Mesenchymal stem cell (in vitro differentiated cells and primary cell): ENCODE measurements around the gene ALOXE3.

Experiments
- DNase-seq: peaks from one replicate; pipeline ENCODE4 v3.0.0-alpha.2; 2013
- H2AFZ ChIP-seq: one replicate; pipeline ENCODE4 v1.6.1; 2013; ENCODE audit warnings: low read depth, mild to moderate bottlenecking, control low read depth, inconsistent platforms, low read length, moderate library complexity
- H2AK5ac ChIP-seq: 2 replicates; pipeline ENCODE4 v1.6.1; 2013; ENCODE audit warnings: low read length, moderate library complexity, mild to moderate bottlenecking, inconsistent platforms; ENCODE audit not compliant: severe bottlenecking
- H2BK120ac ChIP-seq: one replicate; pipeline ENCODE4 v1.6.1; 2013; ENCODE audit warnings: low read depth, mild to moderate bottlenecking, inconsistent platforms, low read length, moderate library complexity
- H2BK12ac ChIP-seq, 2 experiments: one replicate each; pipeline ENCODE4 v1.6.1; 2013; ENCODE audit warnings: inconsistent platforms in 2 of 2, low read length in 2 of 2, mild to moderate bottlenecking in 2 of 2, moderate library complexity in 2 of 2, control low read depth in 1 of 2
- H2BK15ac ChIP-seq: one replicate; pipeline ENCODE4 v1.6.1; 2013; ENCODE audit warnings: mild to moderate bottlenecking, low read depth, inconsistent platforms; ENCODE audit not compliant: poor library complexity, severe bottlenecking
- H2BK5ac ChIP-seq: 2 replicates; pipeline ENCODE4 v1.6.1; 2013; ENCODE audit warnings: low read depth, mild to moderate bottlenecking, low read length, control low read depth, inconsistent platforms; ENCODE audit not compliant: poor library complexity, severe bottlenecking
- H3K14ac ChIP-seq, 2 experiments: one replicate each; pipeline ENCODE4 v1.6.1; 2013; ENCODE audit warnings: inconsistent platforms in 2 of 2, low read length in 2 of 2, control low read depth in 1 of 2, mild to moderate bottlenecking in 1 of 2, moderate library complexity in 1 of 2
- H3K18ac ChIP-seq, 2 experiments: one replicate each; pipeline ENCODE4 v1.6.1; 2013; ENCODE audit warnings: inconsistent platforms in 2 of 2, low read length in 2 of 2, control low read depth in 1 of 2, low read depth in 1 of 2, mild to moderate bottlenecking in 1 of 2
- H3K23ac ChIP-seq, 2 experiments: one replicate each; pipeline ENCODE4 v1.6.1; 2013; ENCODE audit warnings: inconsistent platforms in 2 of 2, low read length in 2 of 2, mild to moderate bottlenecking in 2 of 2, moderate library complexity in 2 of 2, control low read depth in 1 of 2
- H3K27ac ChIP-seq: 2 replicates; pipeline ENCODE4 v1.5.1; 2013; ENCODE audit warnings: mild to moderate bottlenecking, moderate library complexity, low read length, control low read depth, inconsistent platforms; ENCODE audit not compliant: poor library complexity, severe bottlenecking
- H3K27me3 ChIP-seq, 2 experiments: 2 replicates each; pipeline versions ENCODE4 v1.6.1 to v1.7.0; 2013; ENCODE audit warnings: low read length in 2 of 2, mild to moderate bottlenecking in 2 of 2, moderate library complexity in 2 of 2, control low read depth in 1 of 2, inconsistent platforms in 1 of 2; ENCODE audit not compliant: control insufficient read depth in 1 of 2, insufficient read depth in 1 of 2
- H3K36me3 ChIP-seq, 2 experiments: 2 replicates each; pipeline versions ENCODE4 v1.6.1 to v1.7.0; 2013; ENCODE audit warnings: low read length in 2 of 2, control low read depth in 1 of 2, inconsistent platforms in 1 of 2, low read depth in 1 of 2, mild to moderate bottlenecking in 1 of 2; ENCODE audit not compliant: insufficient read depth in 2 of 2, control insufficient read depth in 1 of 2
- H3K4ac ChIP-seq, 2 experiments: one replicate each; pipeline ENCODE4 v1.6.1; 2013; ENCODE audit warnings: inconsistent platforms in 2 of 2, low read length in 2 of 2, mild to moderate bottlenecking in 2 of 2, moderate library complexity in 2 of 2, control low read depth in 1 of 2, low read depth in 1 of 2
- H3K4me1 ChIP-seq: 2 replicates; pipeline ENCODE4 v1.6.1; 2013; ENCODE audit warnings: low read depth, low read length, control low read depth; ENCODE audit not compliant: control insufficient read depth, insufficient read depth
- H3K4me2 ChIP-seq: 2 replicates; pipeline ENCODE4 v1.6.1; 2013; ENCODE audit warnings: low read length, mild to moderate bottlenecking, inconsistent platforms; ENCODE audit not compliant: poor library complexity, severe bottlenecking
- H3K4me3 ChIP-seq, 2 experiments: 2 replicates each; pipeline versions ENCODE4 v1.5.1 to v1.7.0; 2013; ENCODE audit warnings: low read length in 2 of 2, mild to moderate bottlenecking in 2 of 2, control low read depth in 1 of 2, low read depth in 1 of 2; ENCODE audit not compliant: insufficient read depth in 1 of 2
- H3K79me1 ChIP-seq: replicated peaks from 2 replicates; pipeline ENCODE4 v1.6.1; 2013; ENCODE audit warnings: mild to moderate bottlenecking, control low read depth, low read length, inconsistent platforms; ENCODE audit not compliant: poor library complexity, severe bottlenecking
- H3K9ac ChIP-seq: 2 replicates; pipeline ENCODE4 v1.7.0; 2013; ENCODE audit warnings: mild to moderate bottlenecking, low read length, moderate library complexity
- H3K9me3 ChIP-seq: 2 replicates; pipeline ENCODE4 v1.7.0; 2013; ENCODE audit warnings: mild to moderate bottlenecking, low read length; ENCODE audit not compliant: control insufficient read depth
- H4K8ac ChIP-seq: one replicate; pipeline ENCODE4 v1.6.1; 2013; ENCODE audit warnings: inconsistent platforms, mild to moderate bottlenecking, low read length, moderate library complexity
- H4K91ac ChIP-seq: one replicate; pipeline ENCODE4 v1.6.1; 2013; ENCODE audit warnings: mild to moderate bottlenecking, low read length, inconsistent platforms
- WGBS: methylation state at CpG from one replicate; pipeline ENCODE4 v1.1.7; 2013; ENCODE audit warnings: mixed read lengths; 5-methylcytosine and 5-hydroxymethylcytosine counted together

Gene ALOXE3

GRCh38 chr17:8137645-8138373, 19.5 kb upstream of the ALOXE3 start:
- Histone ChIP-seq H2BK12ac (no peak overlapping the region), H3K14ac (no peak overlapping the region), H3K27me3 (no peaks in the 10 kb centered on the region), H4K91ac (no peak overlapping the region), H3K4me2 (peak overlapping the region; percentile 68), H2BK5ac (no peak overlapping the region), H2AFZ (no peak overlapping the region), H3K23ac (no peak overlapping the region), H3K79me1 (peaks cover 2% of the 10 kb centered on the region), H3K4ac (no peak overlapping the region), H3K4me3 (peak overlapping the region; percentile 14 to 65), H3K9ac (peak overlapping the region; percentile 66), H3K4me1 (peaks cover 5% of the 10 kb centered on the region), H4K8ac (peak overlapping the region; percentile 36), H3K27ac (peak overlapping the region; percentile 28), H2BK120ac (no peak overlapping the region), H2BK15ac (no peak overlapping the region), H3K18ac (no peak overlapping the region), H3K9me3 (no peaks in the 10 kb centered on the region), H2AK5ac (no peak overlapping the region), H3K36me3 (peaks cover 30 to 31% of the 10 kb centered on the region in 2 experiments)
- WGBS: 30% methylated on average over 21 of the region's 21 CpGs
- peak; percentile 38 for DNase-seq

- no peaks in the 10 kb centered on the region for H3K9me3 ChIP-seq
- no peak overlapping the region for H3K4ac ChIP-seq
- H2AFZ ChIP-seq: no peak overlapping the region
- no peak overlapping the region for H3K4me2 ChIP-seq
- H3K18ac ChIP-seq: no peak overlapping the region
- WGBS: 65% methylated on average over 4 of the region's 4 CpGs
- no peak overlapping the region for H3K27ac ChIP-seq
- no peak overlapping the region for H3K23ac ChIP-seq
- no peak for DNase-seq
- peaks cover 0 to 4% of the 10 kb centered on the region in 2 experiments for H3K27me3 ChIP-seq
- H2BK5ac ChIP-seq: no peak overlapping the region
- H2BK12ac ChIP-seq: no peak overlapping the region
- H2AK5ac ChIP-seq: no peak overlapping the region
- H4K8ac ChIP-seq: no peak overlapping the region
- no peaks in the 10 kb centered on the region for H3K79me1 ChIP-seq
- H3K4me3 ChIP-seq: no peak overlapping the region
- no peak overlapping the region for H4K91ac ChIP-seq
- no peak overlapping the region for H2BK15ac ChIP-seq
- no peak overlapping the region for H2BK120ac ChIP-seq
- H3K4me1 ChIP-seq: peaks cover 3% of the 10 kb centered on the region
- no peaks in the 10 kb centered on the region for H3K36me3 ChIP-seq
- no peak overlapping the region for H3K9ac ChIP-seq
- H3K14ac ChIP-seq: no peak overlapping the region
Observed at GRCh38 chr17:8133941-8134340, 15.6 kb upstream of the ALOXE3 start.

GRCh38 chr17:8133399-8133798, 15.1 kb upstream of the ALOXE3 start:
- Histone ChIP-seq H2AK5ac (no peak overlapping the region), H2BK120ac (peak overlapping the region; percentile 29), H3K4me3 (no peak overlapping the region), H3K14ac (no peak overlapping the region), H3K27me3 (peaks cover 0 to 4% of the 10 kb centered on the region in 2 experiments), H2BK12ac (peak overlapping the region in 1 of 2 experiments; percentile 33), H2AFZ (no peak overlapping the region), H3K27ac (no peak overlapping the region), H3K9ac (no peak overlapping the region), H3K4me1 (peaks cover 3% of the 10 kb centered on the region), H2BK5ac (no peak overlapping the region), H3K18ac (peak overlapping the region in 1 of 2 experiments; percentile 28), H2BK15ac (no peak overlapping the region), H4K91ac (peak overlapping the region; percentile 30), H3K23ac (no peak overlapping the region), H3K79me1 (no peaks in the 10 kb centered on the region), H3K4ac (no peak overlapping the region), H3K4me2 (no peak overlapping the region), H3K9me3 (no peaks in the 10 kb centered on the region), H3K36me3 (no peaks in the 10 kb centered on the region), H4K8ac (peak overlapping the region; percentile 52)
- no peak for DNase-seq
- WGBS: 86% methylated on average over 6 of the region's 12 CpGs

GRCh38 chr17:8131844-8132441, 13.6 kb upstream of the ALOXE3 start:
- no peaks in the 10 kb centered on the region for H3K9me3 ChIP-seq
- no peaks in the 10 kb centered on the region for H3K79me1 ChIP-seq
- no peak overlapping the region for H3K4me2 ChIP-seq
- no peak overlapping the region for H3K4me3 ChIP-seq
- no peak overlapping the region for H2AFZ ChIP-seq
- H3K4me1 ChIP-seq: no peaks in the 10 kb centered on the region
- H3K36me3 ChIP-seq: no peaks in the 10 kb centered on the region
- H2BK12ac ChIP-seq: no peak overlapping the region
- H3K27ac ChIP-seq: no peak overlapping the region
- H3K27me3 ChIP-seq: peaks cover 0 to 4% of the 10 kb centered on the region in 2 experiments
- H3K23ac ChIP-seq: no peak overlapping the region
- no peak overlapping the region for H2BK15ac ChIP-seq
- H3K14ac ChIP-seq: no peak overlapping the region
- H4K91ac ChIP-seq: no peak overlapping the region
- no peak overlapping the region for H3K9ac ChIP-seq
- DNase-seq: peak; percentile 53
- H2BK5ac ChIP-seq: no peak overlapping the region
- H3K4ac ChIP-seq: no peak overlapping the region
- H4K8ac ChIP-seq: no peak overlapping the region
- no peak overlapping the region for H2AK5ac ChIP-seq
- H3K18ac ChIP-seq: no peak overlapping the region
- WGBS: 42% methylated on average over 2 of the region's 3 CpGs
- no peak overlapping the region for H2BK120ac ChIP-seq
